Measurements from ENCODE around the gene H2AZ1.
A peak's percentile ranks its signal among the peaks of the same experiment; 100 is the strongest.

The H2AZ1 gene

GRCh38 chr4:99945718-99946355, 4.2 kb downstream of the H2AZ1 start:
- peak in 2 of 3 experiments; percentile 73 to 74 for DNase-seq

GRCh38 chr4:99943904-99944437, 6.1 kb downstream of the H2AZ1 start:
- DNase-seq, result peak in 1 of 3 experiments; percentile 4

GRCh38 chr4:99938243-99938753, 11.8 kb downstream of the H2AZ1 start:
- DNase-seq, result no peak

GRCh38 chr4:99934891-99935290, 15.2 kb downstream of the H2AZ1 start:
- no peak for DNase-seq

- DNase-seq, result no peak
Measured at GRCh38 chr4:99927566-99927965, 22.5 kb downstream of the H2AZ1 start.

- no peak for DNase-seq
Measured at GRCh38 chr4:99921174-99921573, 28.9 kb downstream of the H2AZ1 start.

- DNase-seq, result no peak
Measured at GRCh38 chr4:99918656-99919055, 31.4 kb downstream of the H2AZ1 start.

- no peak for DNase-seq
Measured at GRCh38 chr4:99917575-99917974, 32.5 kb downstream of the H2AZ1 start.

GRCh38 chr4:99915449-99915848, 34.6 kb downstream of the H2AZ1 start:
- DNase-seq, result no peak
